ENCODE data around the gene TPPP3. TPM values are rescaled to one million over a fixed set of nuclear protein-coding genes. Genes with fewer than 3 reads are reported as not detected.

Gene TPPP3
- total RNA-seq, 6 donors from 2014 or later = 40.0 to 167 (median 112) TPM

DNA sequence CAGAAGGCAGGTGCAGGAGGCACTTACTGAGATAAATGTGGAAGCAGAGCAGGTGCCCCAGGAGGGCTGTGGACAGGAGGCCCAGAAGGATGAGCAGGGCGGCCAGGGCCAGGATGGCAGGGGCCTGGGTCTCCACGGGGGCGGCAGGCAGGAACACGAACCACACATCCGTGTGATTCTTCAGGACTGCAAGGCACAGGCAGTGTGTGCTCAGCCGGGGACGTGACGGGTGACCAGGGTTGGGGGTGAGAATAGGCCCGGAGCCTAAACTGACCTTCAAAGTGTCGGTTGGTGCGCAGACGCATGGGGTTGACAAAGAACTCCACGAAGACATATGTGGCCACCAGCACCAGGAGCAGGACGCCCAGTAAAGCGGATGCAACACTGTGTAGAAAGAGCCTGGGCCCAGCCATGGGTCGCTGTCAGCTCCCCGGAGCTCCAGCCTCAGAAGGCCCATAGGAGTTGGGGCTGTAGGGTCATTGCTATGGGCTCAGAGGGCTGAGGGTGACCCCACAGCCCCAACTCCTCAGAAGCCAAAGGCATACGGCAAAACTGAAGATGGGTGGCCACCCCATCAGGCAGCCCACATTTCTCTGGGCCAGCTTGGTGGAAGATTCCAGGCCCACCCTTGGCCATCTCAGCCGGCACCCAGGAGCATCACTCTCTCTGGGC is 5.4 kb upstream of the TPPP3 start:
- WGBS, 2 donors = 81 to 93% methylated on average over 16 to 17 of the region's 19 CpGs
- peak in 1 of 2 donors; percentile 65 for DNase-seq
- Histone ChIP-seq H3K36me3 (no peaks in the 10 kb centered on the region), H3K27me3 (peaks cover 0 to 9% (median under 1%) of the 10 kb centered on the region in 4 donors), H3K4me3 (no peak overlapping the region), H3K4me1 (peaks cover 33 to 61% (median 42%) of the 10 kb centered on the region in 4 donors), H3K27ac (peak overlapping the region in 1 of 4 donors; percentile 30), H3K9me3 (no peaks in the 10 kb centered on the region)
- ATAC-seq (ENCODE audit: low FRiP score in 2 of 2) = no peak
- TF ChIP-seq POLR2AphosphoS5 (IDR thresholded peaks at IDR 0.05) = no peak
- TF ChIP-seq POLR2A (IDR thresholded peaks at IDR 0.05) = no peak
- TF ChIP-seq EP300 (IDR thresholded peaks at IDR 0.05) = no peak
- no peak for TF ChIP-seq CTCF (IDR thresholded peaks at IDR 0.05)

DNA sequence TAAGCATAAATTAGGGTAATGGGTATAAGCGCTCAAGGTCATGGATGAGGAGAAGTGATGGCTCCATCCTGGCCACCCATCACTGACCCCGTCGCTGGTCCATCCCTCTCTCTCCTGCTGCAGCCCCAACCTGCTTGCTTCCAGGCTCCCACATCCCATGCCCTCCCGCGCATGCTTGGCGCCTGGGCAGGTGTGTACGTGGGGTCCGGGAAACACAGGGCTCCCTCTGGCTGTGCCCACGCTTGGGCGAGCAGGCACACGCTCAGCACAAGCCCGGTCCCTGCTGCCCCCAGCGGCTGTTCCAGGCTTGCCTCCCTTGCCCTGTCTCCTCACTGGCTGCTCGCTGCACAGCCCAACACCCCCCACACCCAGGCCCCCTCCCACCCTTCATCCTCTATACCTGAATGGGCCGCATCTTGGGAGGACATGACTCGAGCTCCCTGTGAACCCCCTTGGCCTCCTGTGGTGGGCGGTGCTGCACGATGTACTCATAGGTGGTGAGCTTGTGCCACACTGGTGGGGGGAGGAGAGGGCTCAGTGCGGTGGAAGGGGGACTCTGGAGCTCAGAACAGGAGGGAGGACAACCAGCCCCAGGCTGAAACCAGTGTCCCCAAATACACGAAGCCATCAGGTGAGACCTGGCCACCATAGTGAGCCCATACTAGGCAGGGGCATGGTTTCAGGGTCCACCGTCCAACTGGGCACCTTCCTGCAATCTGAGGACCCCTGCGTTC is 4.7 kb upstream of the TPPP3 start:
- H3K27ac ChIP-seq = peak overlapping the region in 1 of 4 donors; percentile 30
- H3K9me3 ChIP-seq = no peaks in the 10 kb centered on the region
- ATAC-seq (ENCODE audit: low FRiP score in 2 of 2) (no peak), DNase-seq (peak in 1 of 2 donors; percentile 77)
- H3K36me3 ChIP-seq = no peaks in the 10 kb centered on the region
- H3K4me3 ChIP-seq = no peak overlapping the region
- 74 to 86% methylated on average over 11 to 22 of the region's 22 CpGs for WGBS, 2 donors
- peaks cover 36 to 64% (median 47%) of the 10 kb centered on the region in 4 donors for H3K4me1 ChIP-seq
- peaks cover 0 to 13% (median 2%) of the 10 kb centered on the region in 4 donors for H3K27me3 ChIP-seq
- no peak for TF ChIP-seq EP300 (IDR thresholded peaks at IDR 0.05)
- TF ChIP-seq CTCF (IDR thresholded peaks at IDR 0.05) = peak in 1 of 6 experiments; percentile 8

DNA sequence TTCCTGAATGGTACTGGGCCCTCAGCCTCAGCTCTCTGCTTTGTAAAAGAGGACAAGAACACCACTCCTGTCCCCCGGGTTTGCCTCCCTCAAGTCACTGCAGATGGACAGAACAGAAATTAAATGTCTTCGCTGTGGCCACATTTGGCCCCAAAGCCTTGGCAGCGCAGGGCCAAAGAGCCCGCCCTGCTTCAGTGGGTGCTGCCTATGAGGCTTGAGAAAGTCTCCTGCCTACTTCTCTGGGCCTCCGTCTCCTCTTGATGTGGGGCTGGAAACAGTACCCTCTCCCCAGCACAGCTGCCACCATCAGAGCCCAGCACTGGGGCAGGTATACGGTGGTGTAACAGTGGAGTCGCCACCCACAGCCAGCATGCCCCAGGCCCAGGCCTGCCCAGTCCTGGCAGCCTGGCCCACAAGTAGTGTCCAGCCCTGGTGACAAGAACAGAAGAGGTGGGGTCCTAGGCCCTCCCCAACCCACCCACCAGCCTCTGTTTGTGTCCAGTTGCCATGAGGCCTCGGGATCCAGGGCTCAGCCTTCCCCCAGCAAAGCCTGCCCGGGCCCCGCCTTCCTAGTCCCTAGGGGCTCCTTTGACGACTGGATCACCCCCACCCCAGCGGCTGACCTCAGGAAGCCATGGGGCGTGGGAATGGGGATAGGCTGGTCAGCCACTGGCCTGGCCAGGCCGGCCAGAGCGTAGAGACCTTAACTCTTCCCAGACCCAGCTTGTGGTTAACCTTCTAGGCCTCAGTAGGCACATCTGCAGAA is 3.9 kb upstream of the TPPP3 start:
- TF ChIP-seq POLR2A (IDR thresholded peaks at IDR 0.05) (no peak), CTCF (IDR thresholded peaks at IDR 0.05) (no peak), POLR2AphosphoS5 (IDR thresholded peaks at IDR 0.05) (no peak), EP300 (IDR thresholded peaks at IDR 0.05) (no peak)
- ATAC-seq (ENCODE audit: low FRiP score in 2 of 2) (peak in 1 of 2 donors; percentile 21), DNase-seq (peak in 1 of 2 donors; percentile 63)

GRCh38 chr16:67396159-67397035 is 3.1 kb upstream of the TPPP3 start:
- Histone ChIP-seq H3K36me3 (no peaks in the 10 kb centered on the region), H3K27ac (peak overlapping the region; percentile 65 to 73 (median 69)), H3K27me3 (peaks cover 0 to 13% (median 2%) of the 10 kb centered on the region in 4 donors), H3K4me3 (peak overlapping the region in 2 of 4 donors; percentile 0 to 15), H3K4me1 (peaks cover 43 to 80% (median 62%) of the 10 kb centered on the region in 4 donors), H3K9me3 (no peaks in the 10 kb centered on the region)
- DNase-seq (peak; percentile 87 to 91), ATAC-seq (ENCODE audit: low FRiP score in 2 of 2) (peak; percentile 51 to 64)
- no peak for TF ChIP-seq EP300 (IDR thresholded peaks at IDR 0.05)
- TF ChIP-seq POLR2A (IDR thresholded peaks at IDR 0.05) = peak in 1 of 4 donors; percentile 19
- WGBS, 2 donors = 28 to 39% methylated on average over 15 to 27 of the region's 31 CpGs

More for the DNA sequence above, 3.9 kb upstream of the TPPP3 start:
- peaks cover 0 to 13% (median 2%) of the 10 kb centered on the region in 4 donors for H3K27me3 ChIP-seq
- WGBS, 2 donors = 71 to 80% methylated on average over 7 to 14 of the region's 15 CpGs
- no peak overlapping the region for H3K4me3 ChIP-seq
- peaks cover 40 to 72% (median 54%) of the 10 kb centered on the region in 4 donors for H3K4me1 ChIP-seq
- H3K27ac ChIP-seq = peak overlapping the region; percentile 64 to 73 (median 67)
- no peaks in the 10 kb centered on the region for H3K36me3 ChIP-seq
- H3K9me3 ChIP-seq = no peaks in the 10 kb centered on the region
